HG03159 (cell line): ENCODE data around the gene CSPG4.
"Not testable (repeated sequence)": the region's sequence is repeated elsewhere in the genome, so short reads cannot be mapped to it uniquely, and the experiment has no call there.

Source experiments
- ATAC-seq: cut with Tn5 transposase; IDR thresholded peaks from one replicate; pipeline ENCODE4 v1.9.1; 2021; ENCODE audit warnings: mild to moderate bottlenecking, moderate library complexity; ENCODE audit not compliant: unreplicated experiment

CSPG4 gene

DNA sequence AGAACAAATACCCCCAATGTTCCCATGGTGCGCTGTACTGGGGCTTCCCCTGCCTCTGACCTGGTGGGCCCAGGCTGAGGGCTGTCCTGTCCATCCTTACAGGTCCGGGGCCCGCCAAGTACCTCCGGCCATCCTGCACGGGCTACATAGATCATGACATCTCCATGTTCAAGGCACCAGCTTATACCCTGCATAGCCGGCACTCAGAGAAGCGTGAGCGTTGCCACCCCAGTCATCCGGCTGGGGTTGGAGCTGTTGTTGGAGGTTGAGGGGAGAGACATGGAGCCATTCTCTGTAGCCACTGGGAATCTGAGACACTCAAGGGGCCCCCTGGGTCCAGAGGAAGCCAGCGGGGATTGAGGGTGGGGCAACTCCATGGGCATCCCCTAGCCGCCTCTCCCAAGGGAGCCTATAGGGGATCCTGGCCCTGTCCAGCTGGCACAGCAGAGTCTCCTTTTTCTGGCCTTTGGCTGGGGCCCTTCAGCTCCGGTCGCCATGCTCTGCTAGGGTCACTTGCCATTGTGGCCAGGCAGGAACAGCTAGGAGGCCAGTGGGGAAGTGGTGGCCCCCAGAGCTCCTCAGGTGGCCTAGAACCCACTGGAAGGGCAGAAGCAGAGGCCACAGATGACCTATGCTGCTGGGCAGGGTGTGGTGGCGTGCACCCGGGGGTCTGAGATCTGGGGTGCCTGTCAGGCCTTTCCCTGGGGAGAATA, 12.5 kb upstream of the CSPG4 start:
- no peak for ATAC-seq

DNA sequence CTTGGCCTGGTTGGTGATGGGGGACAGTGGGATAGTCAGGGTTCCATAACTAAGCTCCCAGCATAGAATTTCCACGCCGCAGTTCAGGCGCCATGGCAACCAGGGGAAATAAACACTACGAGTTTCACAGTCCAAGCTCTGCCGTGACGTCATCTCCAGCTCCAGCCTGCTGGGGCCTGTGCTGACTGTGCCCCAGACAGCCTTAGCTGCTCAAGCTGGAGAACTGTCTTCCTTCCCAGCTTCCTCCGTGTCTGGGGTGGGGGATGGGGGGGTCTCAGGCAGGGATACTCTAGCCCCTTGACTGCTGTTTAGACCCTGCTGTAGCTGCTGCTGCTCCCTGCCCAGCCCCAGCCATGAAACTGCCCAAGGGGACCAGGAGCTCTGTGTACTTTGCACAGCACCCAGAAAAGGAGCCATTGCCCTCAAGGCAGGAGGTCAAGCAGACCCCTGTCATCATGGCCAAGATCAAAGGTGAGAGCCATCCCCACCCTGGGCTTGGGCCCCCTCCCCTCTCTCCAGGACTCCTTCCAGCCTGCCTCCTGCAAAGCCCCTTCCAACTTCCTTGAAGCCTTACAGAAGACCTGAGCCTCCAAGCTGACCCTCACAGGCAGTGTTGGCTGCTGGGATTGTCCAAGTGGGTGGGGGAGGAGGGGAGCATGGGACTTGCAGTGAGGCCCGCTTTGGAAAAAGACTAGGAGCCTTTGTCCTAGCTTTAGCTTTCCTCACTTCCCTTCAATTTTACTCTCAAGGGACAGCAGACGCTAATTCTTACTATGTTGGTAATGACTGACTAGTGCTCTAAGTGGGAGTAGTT, 11.4 kb upstream of the CSPG4 start:
- no peak for ATAC-seq

DNA sequence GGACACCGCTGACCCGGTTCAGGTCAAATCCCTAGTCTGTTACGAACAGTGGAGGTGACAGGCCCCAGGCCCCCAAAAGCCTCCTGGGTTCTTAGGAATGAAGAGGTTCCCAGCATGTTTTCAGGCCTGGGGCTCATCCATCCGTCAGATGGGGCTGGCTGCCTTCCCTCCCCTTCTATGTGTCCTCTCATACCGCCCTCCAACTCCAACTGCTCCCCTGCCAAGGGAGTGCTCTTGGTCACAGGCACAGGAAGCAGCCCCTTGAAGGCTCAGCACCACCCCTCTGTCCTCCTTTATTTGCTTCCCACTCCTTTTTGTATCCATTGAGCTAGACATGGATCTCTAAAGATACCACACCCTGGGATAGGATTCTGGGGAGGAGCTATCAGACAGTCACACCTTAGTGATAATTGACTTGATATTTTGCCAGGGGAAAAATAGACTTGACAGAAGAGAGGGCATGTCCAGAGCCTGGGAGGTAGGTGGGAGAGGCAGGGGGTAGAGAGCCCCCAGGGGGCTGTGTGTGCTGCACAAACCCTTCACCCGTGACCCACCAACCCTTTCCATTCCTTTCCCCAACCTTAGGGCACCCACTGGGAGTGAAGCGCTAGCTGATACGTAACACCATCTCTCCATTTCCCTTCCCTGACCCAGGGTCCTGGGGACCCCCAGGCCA, 10.7 kb upstream of the CSPG4 start:
- ATAC-seq: no peak

DNA sequence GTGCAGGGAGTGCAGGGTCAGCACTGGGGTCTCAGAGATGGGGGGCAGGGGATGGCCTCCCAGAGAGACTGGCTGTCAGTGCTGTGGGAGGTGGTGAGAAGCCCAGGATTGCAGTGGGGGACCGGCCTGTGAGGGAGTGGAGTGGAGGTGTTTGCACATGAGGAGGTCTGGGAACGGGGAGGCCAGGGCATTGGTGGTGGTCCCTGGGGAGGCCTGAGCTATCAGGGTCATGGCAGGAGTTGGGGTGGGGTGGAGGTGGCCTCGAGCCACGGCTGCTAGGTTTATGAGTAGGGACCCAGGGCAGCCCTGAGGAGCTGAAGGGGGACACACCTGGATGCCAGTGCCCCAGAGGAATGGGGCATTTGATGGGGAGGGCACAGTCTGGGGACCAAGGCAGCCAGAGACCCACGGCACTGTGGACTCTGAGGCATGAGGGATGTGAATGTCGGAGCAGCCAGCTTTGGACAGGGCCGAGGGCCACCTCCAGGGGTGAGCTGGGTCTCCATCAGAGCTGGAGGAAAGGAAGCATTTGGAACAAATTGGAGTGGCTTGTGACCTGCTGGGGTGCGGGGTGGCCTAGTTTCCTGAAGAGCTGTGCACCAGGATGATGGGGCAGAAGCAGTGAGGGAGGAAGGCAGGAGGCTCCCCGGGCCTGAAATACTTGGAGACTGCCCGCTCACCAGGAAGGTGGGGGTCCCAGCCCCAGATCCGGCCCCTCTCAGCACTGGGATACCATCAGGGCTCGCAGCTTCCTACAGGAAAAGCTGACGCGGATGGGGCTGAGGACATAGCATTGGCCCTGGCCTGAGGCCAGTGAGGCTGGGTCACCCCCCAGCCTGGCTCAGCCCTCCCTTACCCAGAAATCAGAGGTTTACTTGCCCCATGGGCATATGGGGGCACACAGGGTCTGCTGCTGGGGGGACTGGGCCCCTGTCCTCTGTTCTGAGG, 9.5 kb upstream of the CSPG4 start:
- ATAC-seq: no peak

DNA sequence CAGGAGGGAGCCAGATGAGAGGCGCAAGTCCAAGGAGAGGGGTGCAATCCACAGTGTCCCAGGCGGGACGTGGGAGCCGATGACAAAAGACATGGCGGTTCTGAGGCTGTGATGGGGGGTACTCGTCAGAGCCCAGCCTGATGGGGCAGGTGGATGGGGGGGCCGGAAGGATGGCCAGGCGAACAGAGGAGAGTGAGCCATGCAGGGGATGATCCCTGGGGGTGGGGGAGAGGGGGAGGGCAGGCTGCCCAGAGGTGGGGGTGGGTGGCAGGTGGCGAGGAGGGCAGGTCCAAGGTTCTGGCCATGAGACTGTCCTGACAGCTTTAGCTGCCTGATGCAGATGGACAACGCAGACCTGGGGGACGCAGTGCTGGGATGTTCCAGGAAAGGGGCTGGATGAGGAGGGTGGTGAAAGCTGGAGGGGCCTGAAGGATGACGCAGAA, 8.9 kb upstream of the CSPG4 start:
- no peak for ATAC-seq

DNA sequence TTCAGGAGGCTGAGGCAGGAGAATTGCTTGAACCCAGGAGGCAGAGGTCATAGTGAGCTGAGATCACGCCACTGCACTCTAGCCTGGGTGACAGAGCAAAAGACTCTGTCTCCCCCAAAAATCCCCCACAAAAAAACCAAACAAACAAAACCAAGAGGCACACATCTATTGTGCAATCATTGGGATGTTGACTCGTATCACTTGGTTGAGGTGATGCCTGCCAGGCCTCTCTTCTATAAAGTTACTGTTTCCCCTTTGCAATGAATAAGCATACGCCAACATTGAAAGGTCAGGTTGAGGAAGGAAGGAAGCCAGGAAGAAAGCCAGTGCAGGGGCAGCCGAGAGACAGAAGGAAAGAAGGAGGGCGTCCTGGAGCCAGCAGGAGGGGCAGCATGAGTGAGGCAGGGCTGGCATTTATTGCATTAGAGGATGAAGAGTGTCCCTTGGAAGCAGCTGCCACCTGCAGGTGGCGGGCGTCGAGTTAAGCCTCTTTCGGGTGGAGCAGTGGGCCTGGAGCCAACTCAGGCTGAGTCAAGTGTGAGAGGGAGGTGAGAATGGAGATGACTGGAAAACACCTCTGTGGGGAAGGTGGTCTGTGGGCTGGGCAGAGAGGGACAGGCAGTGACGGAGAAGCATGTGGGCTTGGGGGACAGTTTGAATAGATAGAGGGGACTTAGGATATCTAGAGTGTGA, 8.3 kb upstream of the CSPG4 start:
- ATAC-seq: no peak

DNA sequence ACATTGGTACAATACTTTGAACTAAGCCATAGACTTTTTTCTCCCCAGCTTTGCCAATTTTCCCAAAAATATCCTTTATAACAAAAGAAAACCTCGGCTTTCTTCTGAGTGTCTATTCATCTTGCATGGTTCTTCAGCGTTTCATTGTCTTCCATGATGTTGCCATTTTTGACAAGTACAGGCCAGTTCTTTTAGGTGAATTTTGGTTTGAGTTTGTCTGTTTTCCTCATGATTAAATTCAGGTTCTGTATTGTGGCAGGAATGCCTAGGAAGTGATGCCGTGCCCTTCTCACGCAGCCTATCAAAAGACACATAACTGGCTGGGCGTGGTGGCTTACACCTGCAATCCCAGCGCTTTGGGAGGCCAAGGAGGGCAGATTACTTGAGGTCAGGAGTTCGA, 7.6 kb upstream of the CSPG4 start:
- no peak for ATAC-seq

DNA sequence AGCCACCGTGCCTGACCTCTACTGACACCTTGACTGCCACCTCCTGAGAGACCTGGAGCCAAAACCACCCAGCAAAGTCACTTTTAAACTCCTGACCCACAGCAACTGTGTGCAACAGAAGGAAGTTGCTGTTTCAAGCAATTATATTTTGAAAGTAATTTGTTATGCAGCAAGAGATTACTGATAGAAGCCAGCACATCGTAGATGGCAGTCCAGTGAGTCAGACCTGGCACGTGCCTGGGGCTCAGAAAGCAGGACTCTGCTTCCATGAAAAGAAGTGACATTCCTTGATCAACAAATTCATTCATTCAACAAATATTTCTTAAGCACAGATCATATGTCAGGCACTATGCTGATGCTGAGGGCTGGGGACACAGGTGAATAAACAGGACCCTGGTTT, 5.7 kb upstream of the CSPG4 start:
- ATAC-seq: no peak

DNA sequence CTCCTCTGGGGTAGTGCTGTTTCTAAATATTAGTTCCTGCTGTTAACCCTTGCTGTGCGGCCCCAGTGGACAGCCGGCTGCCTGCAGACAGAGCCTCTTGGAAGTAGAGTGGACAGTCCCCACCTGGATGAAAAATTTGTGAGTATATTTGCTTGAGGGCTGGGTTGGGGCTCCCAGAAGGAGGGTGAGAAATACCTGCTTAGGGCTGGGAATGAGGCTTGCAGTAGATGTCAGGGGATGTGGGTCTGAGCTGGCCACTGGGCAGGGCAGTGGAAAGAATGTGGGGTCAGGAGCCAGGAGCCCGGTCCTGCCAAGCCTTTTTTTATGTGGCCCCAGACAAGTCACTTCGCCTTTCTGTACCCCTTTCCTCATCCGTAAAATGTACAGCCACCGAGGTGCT, 4.4 kb upstream of the CSPG4 start:
- not testable (repeated sequence) for ATAC-seq

DNA sequence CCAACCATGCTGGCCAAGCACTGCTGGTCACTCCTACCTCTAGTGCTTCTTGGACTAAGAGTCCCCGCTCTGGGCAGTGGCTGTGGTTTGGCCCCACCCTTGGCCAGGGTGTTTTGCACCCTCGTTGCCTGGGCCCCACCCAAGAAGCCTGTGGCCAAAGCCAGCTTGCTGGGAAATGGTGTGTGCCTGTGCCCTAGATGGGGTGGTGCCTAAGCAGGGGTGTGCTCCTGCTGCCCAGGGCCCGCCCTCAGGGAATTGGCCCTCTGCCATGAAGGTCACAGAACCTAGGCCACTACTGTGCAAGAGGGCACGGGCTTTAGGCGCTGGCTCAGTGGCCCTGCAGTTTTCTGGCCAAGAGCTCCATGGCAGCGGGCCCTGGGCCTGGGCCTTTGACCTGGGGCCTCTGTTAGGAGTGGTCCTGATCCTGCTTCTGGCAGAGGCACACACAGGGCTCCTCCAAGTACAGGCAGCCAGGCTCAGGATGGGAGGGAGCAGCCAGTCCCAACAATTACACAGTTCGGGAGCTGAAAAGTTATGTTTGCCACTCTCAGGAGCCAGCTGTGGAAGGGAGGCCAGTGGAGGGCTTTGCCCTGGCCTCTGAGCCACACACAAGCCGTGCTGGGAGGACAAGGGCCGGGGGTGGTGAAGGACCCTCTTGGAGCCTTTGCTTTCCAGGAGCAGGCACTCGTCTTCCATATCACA, 3.8 kb upstream of the CSPG4 start:
- not testable (repeated sequence) for ATAC-seq

DNA sequence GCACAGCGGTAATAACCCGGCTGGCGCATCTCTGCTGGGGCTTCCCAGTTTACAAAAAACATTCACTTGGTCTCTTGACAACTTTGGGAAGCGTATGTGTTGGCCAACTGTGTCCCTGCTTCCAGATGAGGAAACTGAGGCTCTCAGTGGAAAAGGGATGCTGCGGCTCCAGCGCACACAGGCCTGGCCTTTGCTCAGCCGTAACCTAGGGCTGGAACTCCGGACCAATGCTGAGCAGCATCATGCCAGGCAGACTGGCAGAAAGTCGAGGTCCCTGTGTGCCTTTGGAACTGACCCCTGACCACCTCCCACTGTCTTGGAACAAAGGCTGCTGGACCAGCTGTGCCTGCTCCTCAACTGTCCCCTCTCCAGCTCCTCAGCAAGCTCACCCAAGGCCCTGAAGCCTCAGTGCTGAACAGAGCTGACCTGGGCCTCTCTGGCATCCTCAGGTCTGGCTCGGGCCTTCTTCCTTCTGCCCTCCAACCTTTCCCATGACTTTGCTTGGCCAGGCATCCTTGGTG, 2.7 kb upstream of the CSPG4 start:
- ATAC-seq: not testable (repeated sequence)

DNA sequence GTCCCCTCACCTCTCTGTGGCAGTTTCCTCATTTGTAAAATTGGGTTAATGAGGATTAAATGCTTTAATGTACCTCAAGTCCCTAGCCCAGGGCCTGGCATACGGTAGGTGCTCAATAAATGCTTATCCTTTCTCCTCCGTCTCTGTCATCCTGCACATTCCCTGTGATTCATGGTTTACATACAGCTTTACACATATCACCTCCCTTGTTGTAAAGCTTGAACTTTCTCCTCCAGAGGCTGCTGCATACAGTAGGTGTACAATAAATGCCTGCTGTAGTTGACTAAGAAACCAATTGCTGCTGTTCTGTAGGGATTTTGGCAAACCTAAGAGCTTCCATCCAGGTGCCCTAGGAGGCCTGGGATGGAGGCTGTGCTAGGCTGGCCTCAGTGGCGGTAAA, 1.5 kb upstream of the CSPG4 start:
- ATAC-seq: no peak

DNA sequence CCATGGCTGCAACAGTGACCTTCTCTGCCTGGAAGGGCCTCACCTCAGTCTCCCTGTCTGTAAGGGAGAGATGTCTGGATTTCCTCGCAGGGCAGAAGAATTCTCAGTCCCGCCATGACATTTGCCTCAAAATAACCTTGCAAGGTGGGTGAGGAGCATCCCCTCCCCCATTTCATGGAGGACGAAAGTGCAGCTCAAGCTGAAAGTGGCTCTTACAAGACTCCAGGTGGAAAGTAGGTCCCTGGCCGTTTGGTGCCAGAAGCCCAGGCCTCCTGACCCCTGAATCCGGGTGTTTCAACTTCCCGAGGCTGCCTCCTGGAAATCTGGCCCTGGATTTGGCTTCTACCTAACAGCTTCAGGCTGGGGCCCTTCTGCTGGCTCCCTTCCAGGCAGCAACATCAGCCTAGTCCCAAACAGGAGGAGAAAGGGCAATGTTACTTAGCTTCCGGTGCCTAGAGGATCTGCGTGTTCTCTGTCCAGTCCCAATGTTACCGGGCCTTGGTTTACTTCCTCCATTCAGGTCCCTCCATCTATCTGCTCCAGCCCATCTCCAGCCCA, 769 bp upstream of the CSPG4 start:
- no peak for ATAC-seq

DNA sequence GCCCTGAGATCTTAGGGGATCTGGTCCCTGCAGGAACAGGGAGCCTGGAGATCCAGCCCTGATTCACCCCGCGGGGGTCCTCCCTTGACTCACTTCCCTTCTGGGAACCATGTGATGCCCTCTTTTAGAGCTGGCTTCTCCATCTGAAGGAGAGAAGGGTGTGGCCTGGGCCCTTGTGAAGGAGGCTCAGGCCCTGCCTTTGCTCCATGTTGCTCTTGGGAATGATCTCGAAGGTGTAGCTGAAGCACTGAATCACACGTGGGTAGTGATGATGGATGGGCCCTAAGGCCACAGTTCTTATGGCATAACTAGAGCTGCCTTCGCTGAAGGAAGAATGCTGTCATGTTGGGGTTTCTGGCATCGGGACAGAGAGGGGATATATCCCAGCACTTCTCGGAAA, 1.2 kb downstream of the CSPG4 start:
- ATAC-seq: not testable (repeated sequence)

DNA sequence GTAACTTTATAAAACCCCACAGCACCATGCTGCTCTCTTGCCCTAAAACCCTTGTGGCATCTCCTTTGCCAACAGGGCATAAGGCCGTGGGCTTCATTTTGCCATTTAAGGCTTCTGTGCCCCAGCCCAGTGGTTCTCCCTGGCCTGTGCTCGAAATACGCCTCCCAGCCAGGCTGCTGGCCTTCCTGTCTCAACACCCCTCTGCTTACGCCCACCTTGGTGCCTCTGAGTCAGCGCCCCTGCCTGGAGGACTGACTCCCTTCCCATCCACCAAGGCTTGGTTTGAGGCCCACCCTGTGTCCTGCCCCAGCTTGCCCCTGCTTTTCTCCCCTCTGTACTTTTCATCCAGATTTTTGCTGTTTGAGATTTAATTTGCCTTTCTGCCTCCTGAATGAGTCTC, 1.8 kb downstream of the CSPG4 start:
- not testable (repeated sequence) for ATAC-seq

DNA sequence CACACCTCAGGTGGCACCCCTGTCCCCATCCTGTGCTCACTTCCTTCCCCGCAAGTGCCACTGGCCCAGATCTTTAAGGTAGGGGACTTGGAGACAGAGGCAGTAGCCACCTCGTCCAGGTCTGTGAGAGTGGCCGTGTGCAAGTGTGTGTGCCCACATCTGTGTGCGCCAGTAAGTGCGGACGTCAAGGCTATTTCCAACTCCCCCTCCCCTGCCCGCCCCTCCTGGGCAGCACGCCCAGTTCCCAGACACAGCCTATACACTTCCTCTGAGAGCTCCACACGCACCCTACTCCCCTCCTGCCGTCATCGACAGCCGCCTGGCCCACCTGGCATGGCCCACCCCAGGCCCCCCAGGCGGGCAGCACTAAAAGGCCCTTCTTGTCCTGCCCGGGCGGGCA, 3.2 kb downstream of the CSPG4 start:
- ATAC-seq: not testable (repeated sequence)

DNA sequence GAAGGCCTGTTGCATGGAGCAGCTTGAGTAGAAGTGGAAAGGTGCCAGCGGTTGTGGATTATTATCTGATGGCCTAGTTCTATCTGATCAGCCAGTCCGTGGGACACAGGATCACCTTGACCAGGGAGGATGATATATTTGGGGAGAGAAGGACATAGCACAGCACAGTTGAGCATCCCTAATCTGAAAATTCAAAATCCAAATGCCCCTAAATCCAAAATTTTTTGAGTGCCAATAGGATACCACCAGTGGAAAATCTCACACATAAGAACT, 6.0 kb downstream of the CSPG4 start:
- ATAC-seq: no peak

DNA sequence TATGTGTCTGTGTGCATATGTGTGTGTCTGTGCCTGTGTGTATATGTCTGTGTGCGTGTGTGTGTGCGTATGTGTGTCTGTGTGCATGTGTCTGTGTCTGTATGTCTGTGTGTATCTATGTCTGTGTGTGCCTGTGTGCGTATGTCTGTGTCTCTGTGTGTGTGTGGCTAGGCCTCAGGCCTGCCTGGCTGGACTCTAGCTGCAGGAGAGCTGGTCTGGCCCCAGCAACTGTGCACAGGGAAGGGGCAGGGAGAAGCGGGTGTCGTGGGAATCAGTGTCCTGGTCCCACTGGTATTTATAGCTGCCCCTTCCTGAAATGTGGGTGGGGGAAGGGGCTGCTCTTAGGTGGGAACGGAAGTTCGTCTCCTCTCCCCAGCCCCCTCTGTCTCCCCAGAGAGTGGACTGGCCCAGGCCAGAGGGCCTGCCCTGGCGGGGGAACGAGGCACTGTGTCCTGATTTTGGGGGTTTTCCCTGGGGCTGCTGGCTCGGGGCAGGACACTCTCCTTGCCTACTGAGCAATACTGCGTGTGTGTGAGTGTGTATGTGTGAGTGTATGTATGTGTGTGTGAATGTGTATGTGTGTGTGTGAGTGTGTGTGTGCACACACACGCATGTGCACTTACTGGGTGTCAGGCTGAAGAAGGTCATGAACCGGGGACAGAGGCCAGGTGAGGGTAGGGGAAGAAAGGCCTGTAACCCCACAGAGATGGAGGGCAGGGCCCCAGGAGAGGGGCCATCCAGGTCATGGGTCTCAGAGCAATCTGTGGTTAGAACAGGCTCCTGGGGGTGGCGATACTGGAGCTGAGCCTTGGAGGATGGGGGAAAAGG, 6.6 kb downstream of the CSPG4 start:
- ATAC-seq: no peak
